ENCODE results near the gene PCSK5.
A peak's percentile ranks its signal among the peaks of the same experiment; 100 is the strongest.

PCSK5 gene

GRCh38 chr9:76218886-76219445 lies 328.5 kb downstream of the PCSK5 start:
- TF ChIP-seq ZBTB7A (IDR thresholded peaks at IDR 0.05; ENCODE audit: low read depth): no peak

GRCh38 chr9:76219560-76220151 lies 329.2 kb downstream of the PCSK5 start:
- TF ChIP-seq CEBPB (IDR thresholded peaks at IDR 0.05): no peak
- peak; percentile 21; the same call in 1 of the 2 replicates for TF ChIP-seq RAD21 (IDR thresholded peaks at IDR 0.05; ENCODE audit: low read depth)
- TF ChIP-seq CREB1 (IDR thresholded peaks at IDR 0.05; ENCODE audit: low read depth): no peak

- TF ChIP-seq MAX (IDR thresholded peaks at IDR 0.05) (no peak), FOXM1 (IDR thresholded peaks at IDR 0.05; ENCODE audit: borderline replicate concordance, low read depth) (no peak), NFIC (IDR thresholded peaks at IDR 0.05) (no peak), RAD21 (IDR thresholded peaks at IDR 0.05; ENCODE audit: low read depth) (no peak), CEBPB (IDR thresholded peaks at IDR 0.05) (no peak), TAF1 (IDR thresholded peaks at IDR 0.05; ENCODE audit: low read depth) (no peak), USF1 (IDR thresholded peaks at IDR 0.05) (no peak), ZBTB7A (IDR thresholded peaks at IDR 0.05; ENCODE audit: low read depth) (no peak), TCF12 (IDR thresholded peaks at IDR 0.05; ENCODE audit: low read depth) (no peak), CREB1 (IDR thresholded peaks at IDR 0.05; ENCODE audit: low read depth) (no peak), EP300 (IDR thresholded peaks at IDR 0.05; ENCODE audit: borderline replicate concordance) (no peak), EGR1 (IDR thresholded peaks at IDR 0.05) (no peak), YY1 (IDR thresholded peaks at IDR 0.05; ENCODE audit: low read depth) (no peak), REST (IDR thresholded peaks at IDR 0.05; ENCODE audit: low read depth) (no peak), TEAD4 (IDR thresholded peaks at IDR 0.05) (no peak)
Observed at GRCh38 chr9:76221423-76221822, 330.9 kb downstream of the PCSK5 start.

GRCh38 chr9:76223749-76224340 lies 333.4 kb downstream of the PCSK5 start:
- TF ChIP-seq CEBPB (IDR thresholded peaks at IDR 0.05): no peak
- no peak for TF ChIP-seq NFIC (IDR thresholded peaks at IDR 0.05)
- no peak for TF ChIP-seq FOXM1 (IDR thresholded peaks at IDR 0.05; ENCODE audit: borderline replicate concordance, low read depth)
- TF ChIP-seq TEAD4 (IDR thresholded peaks at IDR 0.05): no peak
- no peak for TF ChIP-seq TAF1 (IDR thresholded peaks at IDR 0.05; ENCODE audit: low read depth)
- TF ChIP-seq REST (IDR thresholded peaks at IDR 0.05; ENCODE audit: low read depth): no peak
- no peak for TF ChIP-seq ZBTB7A (IDR thresholded peaks at IDR 0.05; ENCODE audit: low read depth)
- no peak for TF ChIP-seq TCF12 (IDR thresholded peaks at IDR 0.05; ENCODE audit: low read depth)
- no peak for TF ChIP-seq EGR1 (IDR thresholded peaks at IDR 0.05)

- TF ChIP-seq RAD21 (IDR thresholded peaks at IDR 0.05; ENCODE audit: low read depth): no peak
- TF ChIP-seq EP300 (IDR thresholded peaks at IDR 0.05; ENCODE audit: borderline replicate concordance): no peak
- no peak for TF ChIP-seq CEBPB (IDR thresholded peaks at IDR 0.05)
- TF ChIP-seq MAX (IDR thresholded peaks at IDR 0.05): no peak
- TF ChIP-seq YY1 (IDR thresholded peaks at IDR 0.05; ENCODE audit: low read depth): no peak
- TF ChIP-seq EGR1 (IDR thresholded peaks at IDR 0.05): no peak
- TF ChIP-seq REST (IDR thresholded peaks at IDR 0.05; ENCODE audit: low read depth): no peak
- TF ChIP-seq USF1 (IDR thresholded peaks at IDR 0.05): no peak
- no peak for TF ChIP-seq TAF1 (IDR thresholded peaks at IDR 0.05; ENCODE audit: low read depth)
- no peak for TF ChIP-seq NFIC (IDR thresholded peaks at IDR 0.05)
- TF ChIP-seq CREB1 (IDR thresholded peaks at IDR 0.05; ENCODE audit: low read depth): no peak
- TF ChIP-seq FOXM1 (IDR thresholded peaks at IDR 0.05; ENCODE audit: borderline replicate concordance, low read depth): no peak
- no peak for TF ChIP-seq TCF12 (IDR thresholded peaks at IDR 0.05; ENCODE audit: low read depth)
- TF ChIP-seq TEAD4 (IDR thresholded peaks at IDR 0.05): no peak
- no peak for TF ChIP-seq ZBTB7A (IDR thresholded peaks at IDR 0.05; ENCODE audit: low read depth)
Observed at GRCh38 chr9:76227156-76227555, 336.7 kb downstream of the PCSK5 start.

Data from Ishikawa (cell line).